ENCODE data around the gene ARID1B. TPM values are rescaled to one million over a fixed set of nuclear protein-coding genes. Genes with fewer than 3 reads are reported as not detected.

The ARID1B gene
- polyA plus RNA-seq, 10 donors: 53.5 to 73.2 (median 62.9) TPM

- DNase-seq: no peak
Observed at GRCh38 chr6:156789081-156789943, 12.1 kb downstream of the ARID1B start.

- DNase-seq: no peak
Observed at GRCh38 chr6:156790711-156791319, 13.6 kb downstream of the ARID1B start.

GRCh38 chr6:156791320-156791850, 14.2 kb downstream of the ARID1B start:
- DNase-seq: peak in 2 of 3 donors; percentile 59 to 69

GRCh38 chr6:156793200-156793599, 16.0 kb downstream of the ARID1B start:
- DNase-seq: no peak

- no peak for DNase-seq
Observed at GRCh38 chr6:156794546-156795354, 17.6 kb downstream of the ARID1B start.

GRCh38 chr6:156795825-156796224, 18.6 kb downstream of the ARID1B start:
- peak in 1 of 3 donors; percentile 12 for DNase-seq

DNA sequence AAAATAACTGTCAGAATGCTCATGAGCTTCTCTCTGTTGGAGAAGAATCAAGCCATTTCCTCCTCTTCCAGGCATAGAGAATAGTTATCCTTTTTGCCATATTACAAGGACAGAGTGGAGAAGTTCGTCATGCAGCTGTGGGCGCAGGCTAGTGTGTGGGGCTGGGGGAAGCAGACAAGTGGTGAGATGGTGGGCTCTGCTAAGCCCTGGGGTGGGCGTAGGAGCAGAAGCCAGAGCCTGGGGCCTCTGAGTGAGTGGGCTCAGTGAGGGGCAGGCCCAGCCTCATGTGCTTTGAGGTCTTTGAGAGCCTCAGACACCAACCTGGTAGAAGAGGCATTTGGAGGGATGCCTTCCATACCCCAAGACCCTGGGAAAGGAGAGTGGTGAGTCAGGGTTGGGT, 19.4 kb downstream of the ARID1B start:
- DNase-seq: no peak

GRCh38 chr6:156797901-156798735, 20.9 kb downstream of the ARID1B start:
- no peak for DNase-seq

DNA sequence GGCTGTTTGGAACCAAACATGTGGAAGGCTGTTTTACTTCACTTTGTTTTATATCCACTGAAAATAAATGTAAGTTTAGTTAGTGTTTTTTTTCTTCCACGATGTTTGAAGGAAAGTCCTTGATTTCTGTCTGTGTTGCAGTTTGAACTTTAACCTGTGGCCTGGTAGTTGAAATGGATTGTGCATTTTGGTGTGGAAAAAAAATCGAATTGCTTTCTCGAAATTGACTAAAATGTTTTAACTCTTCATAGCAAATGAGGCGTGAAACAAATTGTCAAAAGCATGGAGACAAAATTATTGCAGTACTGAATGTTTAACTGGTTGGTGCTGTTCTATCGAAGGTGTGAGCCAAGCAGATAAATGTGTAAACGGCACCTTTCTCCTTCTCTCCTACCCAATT, 24.5 kb downstream of the ARID1B start:
- no peak for DNase-seq

GRCh38 chr6:156803353-156803752, 26.2 kb downstream of the ARID1B start:
- DNase-seq: no peak

GRCh38 chr6:156804402-156804801, 27.2 kb downstream of the ARID1B start:
- DNase-seq: no peak

DNA sequence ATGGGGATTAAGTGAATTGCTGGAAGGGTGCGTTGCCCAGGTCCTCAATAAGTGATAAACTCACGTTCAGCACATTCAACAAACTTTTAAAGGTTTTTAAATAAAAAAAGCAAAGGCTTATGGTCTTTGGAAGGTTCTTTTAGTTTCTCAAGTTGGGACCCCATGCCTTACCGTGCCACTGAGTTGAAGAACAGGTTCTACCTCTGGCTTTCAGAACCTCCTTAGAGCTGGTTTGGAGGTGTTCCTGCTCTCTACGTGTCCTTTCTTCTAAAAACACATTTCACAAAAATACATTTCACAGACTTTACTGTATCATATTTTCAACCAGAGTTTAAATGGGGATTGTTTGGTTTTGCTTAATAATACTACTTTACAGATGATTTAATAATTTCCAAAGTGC, 29.0 kb downstream of the ARID1B start:
- DNase-seq: no peak

DNA sequence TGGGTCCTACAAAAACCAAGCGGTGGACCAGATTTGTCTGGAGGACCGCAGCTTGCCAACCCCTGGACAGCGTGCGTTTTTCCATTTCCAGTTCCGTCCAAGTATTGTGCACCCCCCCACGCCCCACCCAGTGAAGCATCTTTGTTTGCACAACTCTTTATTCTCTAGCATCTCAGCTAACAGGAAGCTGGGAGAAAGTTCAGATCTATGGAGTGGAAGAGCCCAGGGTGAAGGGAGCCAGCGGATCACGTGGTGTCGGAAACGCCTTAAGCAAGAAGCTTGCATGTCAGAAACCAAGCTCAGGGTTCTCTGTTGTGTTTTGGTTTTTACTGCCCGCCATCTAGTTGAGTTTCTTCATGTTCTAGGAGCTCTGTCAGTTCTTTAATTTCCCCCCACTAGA, 29.9 kb downstream of the ARID1B start:
- no peak for DNase-seq

- no peak for DNase-seq
Observed at GRCh38 chr6:156807795-156808194, 30.6 kb downstream of the ARID1B start.

- DNase-seq: no peak
Observed at GRCh38 chr6:156808287-156808686, 31.1 kb downstream of the ARID1B start.

DNA sequence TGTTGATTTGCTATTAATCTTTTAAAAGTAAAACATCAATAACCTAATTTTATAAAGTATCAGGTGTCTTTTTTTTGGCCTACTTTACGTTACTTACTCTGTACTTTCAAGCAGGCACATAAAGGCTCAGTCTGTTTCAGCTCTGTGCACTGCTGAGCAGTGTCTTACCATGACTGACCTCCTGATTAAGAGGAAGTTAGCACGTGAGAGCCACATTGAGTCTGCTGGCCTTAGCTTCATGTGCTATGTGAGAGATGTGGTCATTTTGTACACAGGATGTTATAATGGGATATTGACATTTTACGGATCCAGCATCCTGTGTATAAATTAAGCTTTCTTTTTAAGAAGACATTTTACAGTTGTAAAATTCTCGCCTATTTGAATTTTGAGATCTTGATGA, 31.9 kb downstream of the ARID1B start:
- DNase-seq: peak in 2 of 3 donors; percentile 29 to 42

DNA sequence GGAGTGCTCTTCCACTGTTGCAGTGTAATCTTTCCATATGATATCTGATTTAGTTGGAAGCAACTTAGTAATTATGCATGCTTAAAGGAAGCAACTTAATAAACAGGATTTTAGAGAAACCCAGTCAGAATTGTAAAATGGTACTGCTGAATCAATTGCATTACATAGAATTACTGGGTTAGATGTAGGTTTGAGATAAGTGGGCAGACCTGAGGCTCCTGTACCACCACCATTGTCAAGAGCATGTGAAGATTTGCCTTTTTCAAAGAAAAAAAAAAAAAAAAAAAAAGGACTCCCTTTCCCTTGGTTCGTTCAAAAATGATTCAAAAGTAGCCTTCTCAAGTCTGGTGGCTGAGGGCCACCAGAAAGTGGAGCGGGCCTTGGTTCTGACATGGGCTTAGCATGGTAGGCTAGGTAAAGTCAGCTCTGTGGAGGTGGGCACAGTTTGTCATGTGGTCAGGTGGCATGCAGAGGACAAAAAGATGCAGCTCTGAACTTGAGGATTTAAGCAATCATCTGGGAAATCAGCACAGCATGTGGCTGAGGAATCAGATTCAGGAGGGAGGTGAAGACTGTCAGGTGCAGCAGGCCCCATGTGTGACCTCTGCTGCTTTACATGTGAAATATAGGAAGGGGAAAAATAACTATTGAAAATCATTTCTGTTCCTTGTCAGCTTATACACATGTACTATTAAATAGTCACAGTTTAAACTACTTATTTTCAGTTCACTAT, 32.4 kb downstream of the ARID1B start:
- DNase-seq: no peak

GRCh38 chr6:156814036-156814581, 36.9 kb downstream of the ARID1B start:
- DNase-seq: no peak

- DNase-seq: no peak
Observed at GRCh38 chr6:156816505-156816904, 39.3 kb downstream of the ARID1B start.

GRCh38 chr6:156820089-156820798, 43.1 kb downstream of the ARID1B start:
- DNase-seq: no peak

Data from muscle of back (tissue), 11 donors.